Measurements from ENCODE around the gene FAAP20.

DNA sequence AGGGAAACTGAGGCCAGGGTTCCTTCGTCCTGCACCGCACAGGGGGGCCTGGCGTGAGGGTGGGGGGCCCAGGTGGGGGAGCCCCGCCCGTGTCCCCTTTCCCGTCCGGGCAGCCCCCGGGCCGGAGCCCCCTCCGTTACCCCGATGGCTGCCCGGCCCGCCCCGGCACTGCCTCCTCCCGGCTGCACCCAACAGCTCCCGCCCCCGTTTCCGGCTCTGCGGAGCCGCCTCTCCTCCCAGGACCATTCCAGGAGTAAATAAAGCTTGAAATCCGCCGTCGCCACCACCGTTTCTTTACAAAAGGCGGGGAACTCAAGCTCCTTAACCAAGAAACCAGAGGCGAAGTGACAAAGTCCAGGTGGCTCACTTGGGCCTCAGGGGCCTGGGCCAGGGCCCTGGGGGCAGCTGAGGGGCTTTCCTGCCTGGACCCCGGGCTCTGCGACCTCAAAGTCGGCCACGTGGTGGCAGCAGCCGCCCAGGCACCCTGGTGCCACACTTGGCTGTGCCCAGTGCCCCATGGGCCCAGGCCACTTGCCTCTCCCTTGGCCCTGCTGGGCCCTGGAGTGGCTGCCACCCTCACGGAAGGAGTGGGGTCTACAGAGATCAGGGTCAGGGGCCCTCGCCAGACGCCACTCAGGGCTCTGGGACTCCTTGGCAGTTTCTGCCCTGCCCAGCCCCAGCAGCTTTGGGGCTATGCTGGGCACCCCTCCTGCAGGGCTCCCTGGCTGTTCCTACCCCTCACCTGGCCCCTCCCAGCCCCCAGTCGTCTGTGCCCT is 514 bp upstream of the FAAP20 start:
- TF ChIP-seq CTCF (IDR thresholded peaks at IDR 0.05; ENCODE audit: insufficient read depth, low read depth, low read length) (peak; percentile 78), EZH2 (IDR thresholded peaks at IDR 0.05; ENCODE audit: insufficient read depth, low read length) (no peak)
